CD8-positive, alpha-beta memory T cell (primary cell): Measurements from ENCODE around the gene LCA5L. TPM values are rescaled to one million over a fixed set of nuclear protein-coding genes. Genes with fewer than 3 reads are reported as not detected.

Experiments used
- CTCF ChIA-PET: fragments of 350-600 bp; sonication (Branson Sonifier 250); formaldehyde crosslinking; loops from one replicate; lab custom pipeline; 2021; ENCODE audit warnings: antibody characterized with exemption; lab: Charles Lee
- POLR2A ChIA-PET: fragments of 350-600 bp; sonication (Branson Sonifier 250); formaldehyde crosslinking; loops from one replicate; lab custom pipeline; 2021; ENCODE audit warnings: antibody characterized with exemption; lab: Charles Lee
- DNase-seq, 5 donors: peaks; one replicate each; pipeline versions ENCODE4 v3.0.0 to v3.0.0-alpha.2; 2020 to 2022; ENCODE audit warnings: mixed read lengths in 1 of 5
- H3K27ac ChIP-seq: one replicate; pipeline ENCODE4 v1.7.0; 2013; ENCODE audit warnings: low read depth, mild to moderate bottlenecking, low read length, moderate library complexity
- H3K27me3 ChIP-seq: 2 replicates; pipeline ENCODE4 v1.7.0; 2013; ENCODE audit warnings: low read length, mild to moderate bottlenecking; ENCODE audit not compliant: insufficient read depth, poor library complexity, severe bottlenecking
- H3K36me3 ChIP-seq: 2 replicates; pipeline ENCODE4 v1.7.0; 2013; ENCODE audit warnings: mild to moderate bottlenecking, low read length, moderate library complexity; ENCODE audit not compliant: insufficient read depth
- H3K4me1 ChIP-seq: 2 replicates; pipeline ENCODE4 v1.7.0; 2013; ENCODE audit warnings: mild to moderate bottlenecking, low read length, moderate library complexity; ENCODE audit not compliant: insufficient read depth
- H3K4me3 ChIP-seq: 2 replicates; pipeline ENCODE4 v1.7.0; 2013; ENCODE audit warnings: mild to moderate bottlenecking, low read length
- H3K9me3 ChIP-seq: 2 replicates; pipeline ENCODE4 v1.7.0; 2013; ENCODE audit warnings: mild to moderate bottlenecking, low read length
- H3K27ac Mint-ChIP-seq, 8 donors: one replicate each; pipeline ENCODE4 v1.8.0; 2020 to 2021; ENCODE audit warnings: mixed read lengths in 8 of 8, mild to moderate bottlenecking in 6 of 8, inconsistent platforms in 3 of 8, moderate library complexity in 3 of 8
- H3K27me3 Mint-ChIP-seq, 2 donors: one replicate each; pipeline ENCODE4 v1.8.0; 2020 to 2021; ENCODE audit warnings: mixed read lengths in 2 of 2, mild to moderate bottlenecking in 1 of 2, moderate library complexity in 1 of 2
- H3K36me3 Mint-ChIP-seq, 3 donors: one replicate each; pipeline ENCODE4 v1.8.0; 2020 to 2021; ENCODE audit warnings: mixed read lengths in 3 of 3, inconsistent platforms in 1 of 3, mild to moderate bottlenecking in 1 of 3
- H3K4me1 Mint-ChIP-seq, 3 donors: one replicate each; pipeline ENCODE4 v1.8.0; 2020 to 2021; ENCODE audit warnings: mixed read lengths in 3 of 3, inconsistent platforms in 1 of 3, mild to moderate bottlenecking in 1 of 3
- H3K4me3 Mint-ChIP-seq, 7 donors: one replicate each; pipeline ENCODE4 v1.8.0; 2020 to 2021; ENCODE audit warnings: mixed read lengths in 7 of 7, mild to moderate bottlenecking in 6 of 7, moderate library complexity in 4 of 7, inconsistent platforms in 2 of 7
- H3K9me3 Mint-ChIP-seq, 5 donors: one replicate each; pipeline ENCODE4 v1.8.0; 2020 to 2022; ENCODE audit warnings: mixed read lengths in 5 of 5, mild to moderate bottlenecking in 3 of 5, moderate library complexity in 2 of 5, inconsistent platforms in 1 of 5
- polyA plus RNA-seq: library from polyadenylated mRNA; unstranded; fragments of 300-500 nt; fragmentation: Illumina TruSeq; gene quantifications from one replicate; pipeline ENCODE4 v1.2.3, GENCODE V29; 2021
- total RNA-seq, 2 experiments: library from RNA; stranded (reverse); gene quantifications; one replicate each; pipeline ENCODE4 v1.2.3, GENCODE V29; 2021

The LCA5L gene
- total and polyA plus RNA-seq, 3 experiments from 2014 or later, result 0.13 to 0.33 (median 0.25) TPM

- no peaks in the 10 kb centered on the region for H3K4me1 Mint-ChIP-seq
- ChIA-PET CTCF (interaction anchor here (1.2 kb wide), 1 partner anchor 13 kb away, joined by 3 read pairs; no protein-coding TSS in a partner anchor), POLR2A (no interaction called here)
Observed at GRCh38 chr21:39461419-39461818, 15.8 kb upstream of the LCA5L start.

GRCh38 chr21:39456665-39457064 is 11.1 kb upstream of the LCA5L start:
- Histone ChIP-seq H3K36me3 (no peaks in the 10 kb centered on the region), H3K4me3 (no peak overlapping the region), H3K27me3 (no peaks in the 10 kb centered on the region), H3K9me3 (no peaks in the 10 kb centered on the region), H3K27ac (no peak overlapping the region), H3K4me1 (no peaks in the 10 kb centered on the region)
- H3K27me3 Mint-ChIP-seq, result peaks cover 6 to 7% of the 10 kb centered on the region in 2 donors
- ChIA-PET POLR2A (no interaction called here), CTCF (no interaction called here)
- no peaks in the 10 kb centered on the region for H3K9me3 Mint-ChIP-seq
- peaks cover 0 to 3% (median 0%) of the 10 kb centered on the region in 3 donors for H3K36me3 Mint-ChIP-seq
- H3K4me1 Mint-ChIP-seq, result no peaks in the 10 kb centered on the region
- H3K27ac Mint-ChIP-seq, result no peak overlapping the region
- DNase-seq, result no peak
- H3K4me3 Mint-ChIP-seq, result no peak overlapping the region

More at GRCh38 chr21:39461419-39461818, 15.8 kb upstream of the LCA5L start:
- Histone ChIP-seq H3K27ac (no peak overlapping the region), H3K9me3 (no peaks in the 10 kb centered on the region), H3K4me3 (no peak overlapping the region), H3K36me3 (no peaks in the 10 kb centered on the region), H3K27me3 (no peaks in the 10 kb centered on the region), H3K4me1 (no peaks in the 10 kb centered on the region)
- Mint-ChIP-seq H3K27me3 (peaks cover 0 to 1% of the 10 kb centered on the region in 2 donors), H3K4me3 (no peak overlapping the region), H3K27ac (no peak overlapping the region), H3K9me3 (no peaks in the 10 kb centered on the region), H3K36me3 (peaks cover 0 to 7% (median 5%) of the 10 kb centered on the region in 3 donors)
- no peak for DNase-seq

- no peak overlapping the region for H3K4me3 Mint-ChIP-seq
- ChIA-PET POLR2A (no interaction called here), CTCF (no interaction called here)
- Histone ChIP-seq H3K27ac (no peak overlapping the region), H3K9me3 (no peaks in the 10 kb centered on the region), H3K36me3 (no peaks in the 10 kb centered on the region), H3K4me1 (no peaks in the 10 kb centered on the region), H3K27me3 (no peaks in the 10 kb centered on the region), H3K4me3 (no peak overlapping the region)
- H3K36me3 Mint-ChIP-seq, result peaks cover 0 to 3% (median 0%) of the 10 kb centered on the region in 3 donors
- no peak for DNase-seq
- no peak overlapping the region for H3K27ac Mint-ChIP-seq
- no peaks in the 10 kb centered on the region for H3K4me1 Mint-ChIP-seq
- peaks cover 6 to 9% of the 10 kb centered on the region in 2 donors for H3K27me3 Mint-ChIP-seq
- no peaks in the 10 kb centered on the region for H3K9me3 Mint-ChIP-seq
Observed at GRCh38 chr21:39454949-39455668, 9.5 kb upstream of the LCA5L start.

- Mint-ChIP-seq H3K27ac (no peak overlapping the region), H3K27me3 (peaks cover 9 to 17% of the 10 kb centered on the region in 2 donors), H3K4me3 (no peak overlapping the region), H3K36me3 (peaks cover 0 to 1% (median 0%) of the 10 kb centered on the region in 3 donors), H3K4me1 (no peaks in the 10 kb centered on the region), H3K9me3 (no peaks in the 10 kb centered on the region)
- H3K27ac ChIP-seq, result no peak overlapping the region
- H3K4me1 ChIP-seq, result no peaks in the 10 kb centered on the region
- no peak for DNase-seq
- no peaks in the 10 kb centered on the region for H3K36me3 ChIP-seq
- H3K4me3 ChIP-seq, result no peak overlapping the region
- H3K27me3 ChIP-seq, result no peaks in the 10 kb centered on the region
- H3K9me3 ChIP-seq, result no peaks in the 10 kb centered on the region
- ChIA-PET CTCF (interaction anchor here (0.7 kb wide), 1 partner anchor 12 kb away, joined by 3 read pairs; no protein-coding TSS in a partner anchor), POLR2A (no interaction called here)
Observed at GRCh38 chr21:39453571-39454179, 8.1 kb upstream of the LCA5L start.

GRCh38 chr21:39452970-39453342 is 7.4 kb upstream of the LCA5L start:
- CTCF ChIA-PET, result no interaction called here
- no peak overlapping the region for H3K27ac ChIP-seq
- POLR2A ChIA-PET, result no interaction called here

GRCh38 chr21:39452207-39452969 is 6.8 kb upstream of the LCA5L start:
- H3K36me3 Mint-ChIP-seq, result peaks cover 0 to 1% (median 0%) of the 10 kb centered on the region in 3 donors
- no peaks in the 10 kb centered on the region for H3K36me3 ChIP-seq

More at GRCh38 chr21:39452970-39453342, 7.4 kb upstream of the LCA5L start:
- no peak for DNase-seq
- Histone ChIP-seq H3K4me3 (no peak overlapping the region), H3K4me1 (no peaks in the 10 kb centered on the region), H3K9me3 (no peaks in the 10 kb centered on the region), H3K27me3 (no peaks in the 10 kb centered on the region), H3K36me3 (no peaks in the 10 kb centered on the region)
- peaks cover 0 to 1% (median 0%) of the 10 kb centered on the region in 3 donors for H3K36me3 Mint-ChIP-seq
- no peak overlapping the region for H3K4me3 Mint-ChIP-seq
- peaks cover 9 to 17% of the 10 kb centered on the region in 2 donors for H3K27me3 Mint-ChIP-seq
- H3K27ac Mint-ChIP-seq, result no peak overlapping the region
- no peaks in the 10 kb centered on the region for H3K4me1 Mint-ChIP-seq
- H3K9me3 Mint-ChIP-seq, result no peaks in the 10 kb centered on the region

GRCh38 chr21:39451332-39452206 is 6.0 kb upstream of the LCA5L start, which contains the start of gene SH3BGR:
TSS of gene SH3BGR (plus strand) at chr21:39451970. CDS start at chr21:39452097, 127 bp downstream.
- ChIA-PET POLR2A (no interaction called here), CTCF (no interaction called here)
- Histone ChIP-seq H3K4me1 (no peaks in the 10 kb centered on the region), H3K27ac (no peak within 1 kb of the TSS), H3K4me3 (no peak within 1 kb of the TSS), H3K9me3 (no peaks in the 10 kb centered on the region), H3K36me3 (no peaks in the 10 kb centered on the region), H3K27me3 (no peaks in the 10 kb centered on the region)
- peaks cover under 1 to 1% (median under 1%) of the 10 kb centered on the region in 3 donors for H3K4me1 Mint-ChIP-seq
- DNase-seq, result no peak
- peaks cover 9 to 17% of the 10 kb centered on the region in 2 donors for H3K27me3 Mint-ChIP-seq
- no peaks in the 10 kb centered on the region for H3K9me3 Mint-ChIP-seq
- H3K27ac Mint-ChIP-seq, result no peak within 1 kb of the TSS
- peaks cover 0 to 1% (median 0%) of the 10 kb centered on the region in 3 donors for H3K36me3 Mint-ChIP-seq
- no peak within 1 kb of the TSS for H3K4me3 Mint-ChIP-seq

More at GRCh38 chr21:39452207-39452969, 6.8 kb upstream of the LCA5L start:
- no peaks in the 10 kb centered on the region for H3K9me3 ChIP-seq
- DNase-seq, result no peak
- Mint-ChIP-seq H3K9me3 (no peaks in the 10 kb centered on the region), H3K4me1 (no peaks in the 10 kb centered on the region), H3K27ac (no peak overlapping the region), H3K4me3 (no peak overlapping the region), H3K27me3 (peaks cover 9 to 17% of the 10 kb centered on the region in 2 donors)
- no peak overlapping the region for H3K27ac ChIP-seq
- CTCF ChIA-PET, result no interaction called here
- H3K4me3 ChIP-seq, result no peak overlapping the region
- no peaks in the 10 kb centered on the region for H3K4me1 ChIP-seq
- POLR2A ChIA-PET, result no interaction called here
- no peaks in the 10 kb centered on the region for H3K27me3 ChIP-seq
